GDM1 (cell line): Measurements from ENCODE around the gene ANTXRL.
"Not testable (repeated sequence)": the region's sequence is repeated elsewhere in the genome, so short reads cannot be mapped to it uniquely, and the experiment has no call there.

ENCODE experiments used
- DNase-seq: peaks from one replicate; lab custom pipeline; 2025; lab: John Stamatoyannopoulos, UW

ANTXRL gene

DNA sequence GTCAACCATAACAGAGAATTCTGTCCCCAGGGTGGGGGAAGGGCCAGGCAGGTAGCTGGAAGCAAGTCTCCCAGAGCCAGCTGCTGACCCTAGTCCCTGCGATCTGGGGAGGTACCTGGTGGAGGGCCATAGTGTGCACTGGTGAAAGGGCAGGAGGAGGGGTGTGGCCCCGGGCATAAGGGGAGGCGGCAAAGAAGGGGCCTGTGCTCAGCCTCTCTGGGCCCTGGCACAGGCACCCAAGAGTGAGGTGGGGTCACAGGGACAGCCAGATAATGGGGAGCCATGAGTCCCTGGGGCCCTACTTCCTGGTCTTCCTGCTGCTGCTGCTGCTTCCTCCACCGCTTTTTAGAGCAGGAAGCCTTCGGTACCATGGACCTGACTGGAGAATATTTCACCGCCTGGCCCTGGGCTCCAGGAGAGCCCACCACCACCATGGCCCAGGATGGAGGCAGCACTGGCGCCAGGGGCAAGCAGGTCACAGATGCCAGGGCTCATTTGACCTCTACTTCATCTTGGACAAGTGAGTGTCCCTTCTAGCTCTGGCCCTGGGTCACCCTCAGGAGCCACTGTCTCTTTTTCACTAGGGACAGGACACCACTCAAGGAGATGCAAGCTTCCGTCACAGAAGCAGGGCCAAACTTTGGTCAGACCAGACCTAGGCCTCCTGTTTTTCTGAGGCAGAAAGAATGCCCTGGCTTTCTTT lies at the start of gene ANTXRL:
Gene ANTXRL (plus strand): TSS at position 7 of the 703 bp plus-strand sequence. CDS start 266 bp downstream, at position 273.
- no peak for DNase-seq

GRCh38 chr10:46237815-46238510 lies 48.8 kb upstream of the ANTXRL start:
- no peak for DNase-seq

DNA sequence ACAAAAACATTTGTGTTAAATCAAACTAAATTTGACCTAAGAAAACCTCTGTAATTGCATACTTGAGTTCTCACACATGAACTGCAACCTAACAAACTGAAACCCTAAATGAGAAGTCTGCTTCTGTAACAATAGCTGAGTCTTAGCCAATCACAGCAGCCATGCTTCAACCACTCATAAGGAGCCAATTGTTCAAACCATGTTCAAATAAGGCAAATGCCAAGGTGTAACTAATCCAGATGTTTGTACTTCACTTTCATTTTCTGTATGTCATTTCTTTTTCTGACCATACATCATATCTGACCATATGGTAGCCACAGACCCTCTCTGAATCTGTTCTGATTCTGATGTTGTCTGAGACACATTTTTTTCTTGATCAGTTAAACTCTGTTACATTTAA lies 47.5 kb upstream of the ANTXRL start:
- DNase-seq, result no peak

DNA sequence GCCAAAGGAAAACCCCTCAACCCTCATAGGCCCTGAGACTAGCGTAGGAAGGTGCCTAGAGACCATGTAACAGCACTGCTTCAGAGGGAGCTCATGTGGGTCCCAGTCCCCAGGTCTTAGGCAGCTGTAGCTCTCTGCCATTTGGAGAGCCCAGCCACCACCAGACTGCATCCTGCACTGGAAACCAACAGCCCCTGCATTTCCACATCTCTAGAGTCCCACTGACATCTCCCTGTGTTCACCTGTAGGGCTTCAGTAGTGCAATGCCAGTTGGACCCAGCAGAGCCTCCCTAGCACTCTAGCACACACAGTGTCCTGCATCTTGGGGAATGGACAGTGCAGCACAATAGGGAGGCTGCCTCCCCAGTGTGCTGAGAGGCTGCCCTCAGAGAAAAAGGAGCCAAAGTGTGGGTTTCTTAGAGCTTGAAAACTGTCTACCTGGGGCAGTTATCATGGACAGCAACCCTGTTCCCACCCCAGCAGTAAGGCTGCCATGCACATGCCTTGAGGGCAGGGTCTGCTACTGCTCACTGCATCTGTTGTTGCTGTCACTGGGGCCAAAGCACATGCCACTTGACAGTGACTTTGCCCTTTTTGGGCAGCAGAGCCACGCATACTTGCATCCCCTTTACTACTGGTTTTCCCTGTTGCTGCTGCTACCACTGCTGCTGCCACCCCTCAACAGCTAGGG lies 46.7 kb upstream of the ANTXRL start:
- DNase-seq, result no peak

DNA sequence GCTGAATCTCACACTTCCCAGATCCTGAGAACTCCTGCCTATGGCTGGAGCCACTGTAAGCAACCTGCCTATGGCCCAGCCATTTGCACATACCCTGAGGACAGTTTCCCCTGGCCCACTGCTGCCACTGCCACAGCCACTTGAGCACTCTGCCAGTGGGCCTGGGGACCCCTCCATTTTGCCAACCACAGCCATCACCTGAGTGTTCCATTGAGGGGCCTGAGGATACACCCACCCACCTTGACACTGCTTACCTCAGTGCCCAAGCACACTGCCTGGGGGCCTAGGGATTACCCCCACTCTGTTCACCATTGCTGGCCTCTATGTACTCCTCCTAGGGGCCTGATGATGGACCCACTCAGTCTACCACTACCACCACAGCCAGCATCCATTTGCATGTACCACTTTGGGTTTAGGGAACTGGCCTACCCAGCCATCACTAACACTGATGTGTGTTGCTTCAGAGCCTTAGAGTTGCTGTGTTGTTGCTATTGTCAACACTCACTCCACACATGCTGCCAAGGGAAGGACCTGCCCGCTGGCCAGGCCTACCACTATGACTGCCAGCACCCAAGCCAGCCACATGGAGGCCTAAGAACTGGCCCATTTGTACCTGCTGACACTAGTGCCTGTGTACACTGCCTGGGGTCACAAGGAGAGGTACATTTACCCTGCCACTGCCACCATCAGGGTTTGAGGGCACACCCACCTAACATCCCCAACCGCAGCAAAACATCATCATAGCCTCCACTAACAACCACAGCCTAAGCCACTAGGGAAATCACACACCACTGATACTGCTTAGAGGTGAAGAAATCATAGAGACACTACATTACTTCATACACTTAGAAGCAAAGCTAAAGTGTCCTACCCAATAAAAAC lies 45.9 kb upstream of the ANTXRL start:
- DNase-seq, result no peak

DNA sequence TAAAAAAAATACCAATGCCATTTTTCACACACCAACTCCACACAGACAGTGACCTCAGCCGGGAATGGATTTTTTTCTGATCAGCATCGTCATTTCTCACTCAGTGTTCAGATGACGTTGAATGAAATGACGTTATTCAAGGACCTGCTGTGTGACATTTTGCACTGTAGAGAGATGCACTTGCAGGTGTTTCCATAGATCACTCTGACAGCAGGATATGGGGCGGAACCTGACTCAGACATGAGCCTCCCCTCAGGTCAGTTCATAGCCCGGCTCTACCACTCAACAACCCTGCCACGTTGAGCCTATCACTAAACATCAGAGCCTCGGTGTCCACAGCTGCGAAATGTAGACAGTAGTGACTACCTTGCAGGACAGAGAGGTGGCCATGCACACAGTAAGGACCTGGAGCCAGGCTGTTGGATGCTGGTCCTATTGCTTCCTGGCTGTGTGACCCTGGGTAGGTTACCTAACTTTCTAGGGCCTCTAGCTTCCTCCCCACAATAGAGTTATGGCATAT lies 41.4 kb upstream of the ANTXRL start:
- no peak for DNase-seq

GRCh38 chr10:46246400-46247180 lies 40.2 kb upstream of the ANTXRL start:
- not testable (repeated sequence) for DNase-seq

- DNase-seq, result no peak
These were observed 39.7 kb upstream of the ANTXRL start for GRCh38 chr10:46247181-46247475.

GRCh38 chr10:46247808-46248569 lies 38.8 kb upstream of the ANTXRL start:
- DNase-seq, result no peak

- no peak for DNase-seq
These were observed 38.1 kb upstream of the ANTXRL start for GRCh38 chr10:46248651-46249146.

GRCh38 chr10:46249617-46250344 lies 37.0 kb upstream of the ANTXRL start:
- DNase-seq, result not testable (repeated sequence)

- DNase-seq, result no peak
These were observed 36.3 kb upstream of the ANTXRL start for GRCh38 chr10:46250481-46250880.

DNA sequence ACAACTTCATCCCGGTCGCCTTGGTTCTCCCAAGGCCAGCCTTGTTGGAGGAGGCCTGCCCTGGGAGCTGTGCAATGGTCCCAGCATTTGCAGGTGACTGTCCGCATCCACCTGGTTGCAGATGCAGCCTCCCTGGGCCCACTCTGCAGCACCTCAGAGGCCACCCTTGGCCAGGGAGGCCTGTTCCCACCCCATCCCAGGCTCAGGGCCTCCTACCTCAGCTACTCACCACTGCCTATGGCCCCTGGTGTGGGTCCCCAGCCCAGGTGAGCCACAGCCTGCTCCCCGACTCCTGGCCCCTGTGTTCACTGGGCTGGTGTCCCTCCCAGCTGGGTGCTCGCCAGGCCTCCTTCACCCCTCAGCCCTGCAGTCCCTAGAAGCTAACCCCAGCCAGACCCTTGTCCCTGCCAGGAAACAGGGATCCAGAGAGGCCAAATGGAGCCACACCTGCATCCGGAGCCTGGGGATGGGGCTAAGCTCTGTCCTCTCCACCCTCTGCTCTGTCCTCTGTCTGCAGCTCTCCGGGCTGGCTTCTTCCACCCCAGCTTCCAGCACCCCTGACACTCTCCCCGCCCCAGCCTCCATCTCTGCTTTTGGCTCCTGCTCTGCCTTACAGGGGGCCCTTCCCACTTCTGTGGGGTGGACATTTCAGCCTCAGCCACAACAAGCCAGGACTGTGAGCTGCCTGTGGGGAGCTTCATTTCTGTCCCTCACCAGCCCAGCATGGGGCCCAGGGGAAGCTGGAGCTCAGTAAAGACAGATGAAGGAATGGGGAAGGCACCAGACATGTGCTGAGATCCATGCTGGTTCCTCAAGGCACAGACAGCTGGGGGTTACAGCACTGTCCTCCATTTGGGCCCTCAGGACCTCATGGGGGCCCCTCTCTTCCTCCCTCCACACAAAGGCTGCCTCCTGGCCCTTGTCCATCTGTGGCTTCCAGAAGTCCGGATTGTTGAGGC lies 35.6 kb upstream of the ANTXRL start:
- no peak for DNase-seq

DNA sequence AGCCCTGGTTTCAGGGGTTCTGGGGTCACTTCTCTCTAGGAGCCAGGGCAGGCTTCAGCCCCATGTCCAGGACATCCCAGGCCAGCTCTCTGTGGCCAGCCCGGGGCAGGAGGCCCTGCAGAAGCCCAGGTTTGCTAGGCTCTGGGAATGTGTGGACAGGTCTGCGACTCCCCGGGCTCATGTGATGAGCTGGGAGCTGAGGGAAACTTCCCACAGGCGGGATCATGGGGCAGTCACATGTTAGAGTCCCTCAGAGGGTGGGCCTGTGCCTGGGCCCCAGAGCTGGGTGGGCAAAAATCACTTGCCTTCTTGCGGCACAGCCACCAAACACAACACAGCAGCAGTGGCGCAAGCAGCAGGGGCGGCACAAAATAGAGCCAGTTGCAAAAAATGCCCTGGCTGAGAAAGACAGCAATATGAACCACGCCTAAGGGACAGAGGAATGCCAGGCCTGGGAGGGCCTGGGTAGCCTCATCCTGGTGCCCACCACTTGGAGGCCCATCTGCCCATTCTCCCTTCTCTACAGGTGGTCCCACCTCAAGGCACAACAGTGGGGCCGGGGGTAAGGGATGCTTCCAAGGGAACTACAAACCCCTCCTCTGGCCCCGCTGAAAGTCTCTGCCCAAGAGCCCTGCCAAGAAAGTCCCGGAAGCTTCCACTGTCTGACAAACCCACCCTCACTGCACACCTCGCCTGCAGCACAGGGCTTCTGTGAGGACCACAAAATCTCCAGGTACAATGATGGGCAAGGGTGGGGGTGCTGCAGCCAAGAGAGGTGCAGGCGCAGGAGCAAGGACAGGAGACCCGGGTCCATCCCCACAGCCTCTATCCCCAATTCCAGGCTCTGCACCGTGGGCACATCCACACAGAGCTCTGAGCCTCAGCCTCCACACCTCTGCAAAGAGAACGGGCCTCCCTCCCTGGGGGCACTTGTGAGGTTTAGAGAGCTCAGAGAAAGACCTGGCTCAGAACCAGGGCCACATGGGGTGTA lies 34.6 kb upstream of the ANTXRL start:
- no peak for DNase-seq

- no peak for DNase-seq
These were observed 33.5 kb upstream of the ANTXRL start for GRCh38 chr10:46253076-46254006.

DNA sequence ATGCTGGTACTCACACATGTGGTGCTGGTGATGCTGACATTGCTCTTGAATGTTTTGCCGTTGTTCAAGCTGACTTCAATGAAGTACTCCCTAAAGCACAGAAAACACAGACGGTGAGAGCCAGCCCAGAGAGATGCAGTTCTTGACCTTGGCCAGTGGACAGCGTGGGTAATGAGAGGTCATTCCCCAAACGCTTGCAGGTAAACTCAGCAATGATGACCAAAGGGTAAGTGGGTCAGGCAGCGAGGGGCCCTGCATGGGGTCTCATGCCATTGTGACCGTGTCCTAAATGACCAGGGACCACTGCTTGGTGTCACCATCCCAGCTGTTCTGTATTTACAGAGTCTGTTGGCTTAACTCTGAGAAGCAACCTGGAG lies 32.8 kb upstream of the ANTXRL start:
- no peak for DNase-seq
